Endothelial cell (in vitro differentiated cells): ENCODE results near the gene BOC. TPM values are rescaled to one million over a fixed set of nuclear protein-coding genes. Genes with fewer than 3 reads are reported as not detected.

ENCODE experiments used
- DNase-seq: peaks from one replicate; pipeline ENCODE4 v3.0.0; 2021; ENCODE audit warnings: low spot score
- H3K27ac Mint-ChIP-seq: one replicate; pipeline ENCODE4 v1.8.0; 2021; ENCODE audit warnings: mixed read lengths, inconsistent platforms; ENCODE audit not compliant: unreplicated experiment
- H3K27me3 Mint-ChIP-seq: one replicate; pipeline ENCODE4 v1.8.0; 2021; ENCODE audit warnings: mild to moderate bottlenecking, moderate library complexity, mixed read lengths, inconsistent platforms; ENCODE audit not compliant: unreplicated experiment
- H3K36me3 Mint-ChIP-seq: one replicate; pipeline ENCODE4 v1.8.0; 2021; ENCODE audit warnings: mild to moderate bottlenecking, low read depth, mixed read lengths, inconsistent platforms; ENCODE audit not compliant: unreplicated experiment
- H3K4me1 Mint-ChIP-seq: one replicate; pipeline ENCODE4 v1.8.0; 2021; ENCODE audit warnings: mild to moderate bottlenecking, mixed read lengths, inconsistent platforms; ENCODE audit not compliant: unreplicated experiment
- H3K4me3 Mint-ChIP-seq: one replicate; pipeline ENCODE4 v1.8.0; 2021; ENCODE audit warnings: mild to moderate bottlenecking, mixed read lengths, inconsistent platforms; ENCODE audit not compliant: unreplicated experiment
- H3K9me3 Mint-ChIP-seq: one replicate; pipeline ENCODE4 v1.8.0; 2021; ENCODE audit warnings: mixed read lengths, inconsistent platforms; ENCODE audit not compliant: unreplicated experiment
- total RNA-seq: library from RNA; stranded (reverse); fragmentation: NEBNext Ultra II Directional; extraction: Animal tissue kit (Norgen Biotek cat#: 25700); gene quantifications from one replicate; pipeline ENCODE4 v1.2.1, GENCODE V29; 2021; ENCODE audit not compliant: unreplicated experiment
- TF ChIP-seq, protein P1 (sequence below): fragments of 200-600 bp; sonication (generic); IDR thresholded peaks from one replicate; pipeline ENCODE4 v1.5.0; 2021; ENCODE audit warnings: antibody characterized with exemption; ENCODE audit not compliant: unreplicated experiment

Gene BOC
- total RNA-seq, 1 donor from 2014 or later = 3.8 TPM

DNA sequence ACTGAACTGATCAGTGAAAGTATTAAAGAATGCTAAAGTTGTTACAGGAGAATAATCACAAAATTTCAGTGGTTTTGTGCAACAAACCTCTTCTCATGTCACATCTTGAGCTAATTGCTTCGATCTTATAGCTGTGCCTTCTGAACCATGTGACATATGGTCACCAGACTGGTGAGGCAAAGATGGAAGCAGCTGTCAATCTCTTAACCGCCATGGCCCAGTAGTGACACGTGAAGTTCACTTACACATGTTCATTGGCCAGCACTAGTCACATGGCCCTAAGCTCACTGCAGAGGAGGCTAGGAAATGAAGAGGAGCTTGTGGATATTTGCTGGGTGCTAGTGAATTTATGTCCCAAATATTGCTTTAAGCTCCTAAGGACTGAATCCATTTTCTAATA is 32.5 kb downstream of the BOC start:
- Mint-ChIP-seq H3K4me1 (peaks cover 22% of the 10 kb centered on the region), H3K27ac (no peak overlapping the region), H3K4me3 (no peak overlapping the region), H3K9me3 (no peaks in the 10 kb centered on the region), H3K27me3 (peaks cover 4% of the 10 kb centered on the region), H3K36me3 (no peaks in the 10 kb centered on the region)
- TF ChIP-seq, protein P1, sequence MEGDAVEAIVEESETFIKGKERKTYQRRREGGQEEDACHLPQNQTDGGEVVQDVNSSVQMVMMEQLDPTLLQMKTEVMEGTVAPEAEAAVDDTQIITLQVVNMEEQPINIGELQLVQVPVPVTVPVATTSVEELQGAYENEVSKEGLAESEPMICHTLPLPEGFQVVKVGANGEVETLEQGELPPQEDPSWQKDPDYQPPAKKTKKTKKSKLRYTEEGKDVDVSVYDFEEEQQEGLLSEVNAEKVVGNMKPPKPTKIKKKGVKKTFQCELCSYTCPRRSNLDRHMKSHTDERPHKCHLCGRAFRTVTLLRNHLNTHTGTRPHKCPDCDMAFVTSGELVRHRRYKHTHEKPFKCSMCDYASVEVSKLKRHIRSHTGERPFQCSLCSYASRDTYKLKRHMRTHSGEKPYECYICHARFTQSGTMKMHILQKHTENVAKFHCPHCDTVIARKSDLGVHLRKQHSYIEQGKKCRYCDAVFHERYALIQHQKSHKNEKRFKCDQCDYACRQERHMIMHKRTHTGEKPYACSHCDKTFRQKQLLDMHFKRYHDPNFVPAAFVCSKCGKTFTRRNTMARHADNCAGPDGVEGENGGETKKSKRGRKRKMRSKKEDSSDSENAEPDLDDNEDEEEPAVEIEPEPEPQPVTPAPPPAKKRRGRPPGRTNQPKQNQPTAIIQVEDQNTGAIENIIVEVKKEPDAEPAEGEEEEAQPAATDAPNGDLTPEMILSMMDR = no peak
- DNase-seq = no peak

- no peak for DNase-seq
- no peak overlapping the region for H3K4me3 Mint-ChIP-seq
- peaks cover 22% of the 10 kb centered on the region for H3K4me1 Mint-ChIP-seq
- peaks cover 4% of the 10 kb centered on the region for H3K36me3 Mint-ChIP-seq
- TF ChIP-seq, protein P1 = no peak
- H3K27ac Mint-ChIP-seq = no peak overlapping the region
- H3K9me3 Mint-ChIP-seq = no peaks in the 10 kb centered on the region
- peaks cover 4% of the 10 kb centered on the region for H3K27me3 Mint-ChIP-seq
Observed at GRCh38 chr3:113245761-113246161, 34.4 kb downstream of the BOC start.

DNA sequence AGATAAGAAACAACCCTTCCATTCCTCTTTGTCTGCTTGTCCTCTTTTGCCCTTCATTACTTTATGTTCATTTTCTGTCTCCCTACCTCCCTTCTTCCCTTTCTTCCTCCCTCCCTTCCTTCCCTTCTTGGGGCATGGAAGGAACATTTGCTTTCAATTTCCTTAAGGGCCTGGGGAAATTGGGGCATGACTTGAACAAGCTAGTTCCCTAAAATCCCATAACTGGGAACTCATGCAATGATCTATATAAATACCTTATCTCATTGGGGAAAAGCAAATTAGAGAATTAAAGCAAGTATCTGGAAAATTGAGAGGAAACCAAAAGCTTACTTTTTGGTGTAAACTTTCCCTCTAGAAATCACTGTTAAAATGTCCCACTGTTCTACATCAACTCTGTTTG is 35.7 kb downstream of the BOC start:
- peaks cover 4% of the 10 kb centered on the region for H3K27me3 Mint-ChIP-seq
- H3K9me3 Mint-ChIP-seq = no peaks in the 10 kb centered on the region
- H3K4me3 Mint-ChIP-seq = no peak overlapping the region
- TF ChIP-seq, protein P1 = no peak
- H3K4me1 Mint-ChIP-seq = peaks cover 14% of the 10 kb centered on the region
- no peak for DNase-seq
- H3K27ac Mint-ChIP-seq = no peak overlapping the region
- peaks cover 4% of the 10 kb centered on the region for H3K36me3 Mint-ChIP-seq

DNA sequence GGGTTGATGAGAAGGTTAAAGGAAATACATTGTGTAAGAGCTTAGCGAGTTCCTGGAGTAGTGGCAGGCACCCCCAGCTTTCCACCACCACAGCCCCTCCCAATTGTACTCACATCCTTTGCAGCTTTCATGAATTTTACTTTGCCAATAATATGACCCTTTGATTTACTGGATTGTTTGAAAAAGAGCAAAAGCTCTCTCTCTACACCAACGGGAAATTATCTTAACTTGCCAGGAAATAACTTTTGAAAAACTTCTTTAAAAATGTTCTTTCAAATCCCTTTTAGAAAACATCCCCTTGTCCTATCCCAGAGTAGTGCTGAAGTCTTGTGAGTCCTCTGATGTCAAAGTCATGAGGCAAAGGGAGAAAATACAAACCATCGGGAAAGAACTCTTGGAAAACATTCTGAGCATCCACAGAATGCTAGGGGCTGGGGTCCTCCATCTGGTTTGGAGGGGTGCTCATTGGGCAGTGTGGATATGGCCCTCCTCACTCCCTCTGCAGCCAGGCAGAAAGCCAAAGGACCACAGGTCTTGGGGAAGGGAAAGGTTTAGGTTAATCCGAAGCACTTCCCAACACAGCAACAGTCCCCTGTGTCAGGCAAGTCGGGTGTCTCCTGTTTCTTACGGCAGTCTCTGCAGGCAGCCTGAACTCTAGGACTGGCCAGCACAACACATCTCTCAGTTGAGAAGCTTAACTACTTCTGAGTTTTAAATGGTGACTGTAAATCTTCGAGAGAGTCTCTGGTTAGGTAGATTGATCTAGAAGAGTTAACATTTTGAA is 36.5 kb downstream of the BOC start:
- H3K9me3 Mint-ChIP-seq = no peaks in the 10 kb centered on the region
- no peak overlapping the region for H3K4me3 Mint-ChIP-seq
- no peak for DNase-seq
- H3K27ac Mint-ChIP-seq = no peak overlapping the region
- TF ChIP-seq, protein P1 = no peak
- H3K27me3 Mint-ChIP-seq = peaks cover 4% of the 10 kb centered on the region
- H3K4me1 Mint-ChIP-seq = peaks cover 9% of the 10 kb centered on the region
- peaks cover 4% of the 10 kb centered on the region for H3K36me3 Mint-ChIP-seq

DNA sequence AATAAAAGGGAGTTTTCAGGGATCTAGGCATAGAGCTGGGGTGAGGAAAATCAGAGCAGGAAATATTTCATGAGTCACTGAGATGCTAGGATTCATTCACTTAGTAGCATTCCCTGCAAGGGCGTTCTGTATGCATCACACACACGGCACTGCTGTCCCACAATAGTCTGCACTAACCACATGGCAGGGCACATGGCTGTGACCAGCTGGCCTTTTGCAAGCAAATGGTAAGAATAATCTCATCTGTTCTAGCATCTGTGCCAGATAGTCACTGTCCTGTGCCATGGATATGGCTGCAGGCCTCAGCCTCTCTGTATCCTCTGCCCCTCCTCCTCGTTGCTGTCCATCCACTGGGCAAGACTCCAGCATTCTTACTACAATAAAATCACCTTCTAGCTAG is 37.8 kb downstream of the BOC start:
- Mint-ChIP-seq H3K9me3 (no peaks in the 10 kb centered on the region), H3K27me3 (no peaks in the 10 kb centered on the region), H3K27ac (no peak overlapping the region), H3K36me3 (peaks cover 4% of the 10 kb centered on the region), H3K4me1 (peaks cover 9% of the 10 kb centered on the region), H3K4me3 (no peak overlapping the region)
- DNase-seq = no peak
- TF ChIP-seq, protein P1 = no peak
